ENCODE results near the gene PHRF1.

The PHRF1 gene

DNA sequence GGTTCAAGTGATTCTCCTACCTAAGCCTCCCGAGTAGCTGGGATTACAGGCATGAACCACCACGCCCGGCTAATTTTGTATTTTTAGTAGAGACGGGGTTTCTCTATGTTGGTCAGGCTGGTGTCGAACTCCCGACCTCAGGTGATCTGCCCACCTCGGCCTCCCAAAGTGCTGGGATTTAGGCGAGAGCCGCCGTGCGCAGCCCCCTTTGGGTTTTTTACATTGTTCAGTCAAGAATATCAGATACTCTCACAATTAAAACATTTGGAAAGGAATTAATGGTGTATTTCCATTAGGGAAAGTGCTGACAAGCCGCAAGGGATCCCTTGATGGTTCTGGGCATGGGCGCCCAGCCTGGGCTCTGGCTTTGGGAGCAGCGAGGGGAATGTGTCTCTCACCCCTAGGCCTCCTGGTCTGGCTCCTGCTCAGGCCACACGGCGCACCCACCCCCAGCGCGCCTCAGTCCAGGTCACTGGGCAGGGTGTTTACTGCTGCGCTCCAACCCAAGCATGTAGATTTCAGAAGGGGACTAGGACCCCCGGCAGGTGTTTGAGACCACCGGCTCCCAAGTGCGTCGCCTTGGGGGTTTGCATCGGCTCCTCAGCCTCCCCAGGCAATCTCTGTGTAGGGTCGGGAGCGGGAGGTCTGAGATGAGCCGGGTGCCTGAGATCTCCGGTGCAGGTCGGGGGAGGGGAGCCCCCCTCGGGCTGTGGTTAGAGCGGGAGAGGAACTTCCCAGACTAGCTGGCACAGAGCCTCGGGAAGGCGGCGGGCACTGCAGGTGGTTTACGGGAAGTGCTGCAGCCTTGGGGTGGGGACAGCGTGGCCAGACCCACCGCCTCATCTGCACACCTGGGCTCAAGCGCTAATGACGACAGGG, 40.3 kb downstream of the PHRF1 start:
- peak; percentile 40 for DNase-seq

GRCh38 chr11:617199-617911, 41.1 kb downstream of the PHRF1 start:
- DNase-seq, result no peak

- no peak for DNase-seq
These were observed 41.8 kb downstream of the PHRF1 start for GRCh38 chr11:617912-618682.

DNA sequence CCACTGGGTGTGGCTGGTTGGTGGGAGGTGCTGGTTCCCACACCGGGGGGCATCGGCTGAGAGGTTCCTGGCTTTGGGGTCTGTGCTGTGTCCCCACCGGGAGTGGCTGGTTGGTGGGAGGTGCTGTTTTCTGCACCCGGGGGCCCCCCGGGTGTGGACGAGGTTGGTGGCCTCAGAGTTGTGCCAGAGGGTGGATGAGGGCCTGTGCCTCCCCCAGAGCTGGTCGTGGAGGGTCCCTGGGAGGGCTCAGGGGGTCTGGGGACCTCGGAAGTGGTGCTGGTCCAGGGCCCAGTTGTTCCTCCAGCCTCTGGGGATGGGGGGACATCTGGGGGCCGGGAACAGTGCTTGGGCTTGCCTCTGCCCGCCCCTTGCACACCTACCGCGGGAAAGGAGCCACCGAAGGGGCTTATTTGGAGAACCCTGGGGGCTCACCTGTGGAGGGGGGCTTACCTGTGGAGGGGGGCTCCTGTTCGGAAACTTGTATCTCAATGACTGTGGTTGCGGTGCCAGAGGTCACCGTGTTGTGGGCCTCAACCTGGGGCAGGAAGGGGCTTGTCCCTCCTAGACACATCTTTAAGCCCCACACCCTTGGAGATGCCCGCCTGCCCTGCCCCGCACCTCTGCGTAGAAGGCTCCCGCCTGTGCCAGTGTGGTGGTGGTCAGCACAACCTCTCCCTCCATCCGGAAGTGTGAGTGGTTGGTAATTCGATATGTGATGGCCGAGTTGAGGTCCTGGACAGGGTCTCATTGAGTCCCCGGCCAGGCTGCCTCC, 42.8 kb downstream of the PHRF1 start:
- DNase-seq, result no peak

DNA sequence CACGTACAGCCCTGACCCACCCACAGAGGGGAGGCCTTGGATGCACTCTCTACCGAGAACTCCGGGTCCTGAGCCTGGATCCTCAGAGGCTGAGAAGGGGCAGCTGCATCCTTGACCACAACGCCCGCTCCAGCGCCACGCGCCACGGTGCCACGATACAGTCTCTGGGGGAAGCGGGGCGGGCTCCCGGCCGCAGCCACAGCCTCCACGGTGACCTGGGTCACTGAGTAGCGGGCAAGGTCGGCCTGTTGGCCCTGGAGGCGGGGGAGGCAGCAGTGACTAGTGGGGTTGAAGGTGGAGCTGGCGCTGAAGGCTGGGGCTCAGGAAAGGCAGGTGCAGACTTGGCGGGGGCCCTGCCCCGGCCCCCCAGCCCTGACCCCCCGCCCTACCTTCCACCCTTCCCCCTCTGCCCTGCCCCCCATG, 43.4 kb downstream of the PHRF1 start:
- no peak for DNase-seq

DNA sequence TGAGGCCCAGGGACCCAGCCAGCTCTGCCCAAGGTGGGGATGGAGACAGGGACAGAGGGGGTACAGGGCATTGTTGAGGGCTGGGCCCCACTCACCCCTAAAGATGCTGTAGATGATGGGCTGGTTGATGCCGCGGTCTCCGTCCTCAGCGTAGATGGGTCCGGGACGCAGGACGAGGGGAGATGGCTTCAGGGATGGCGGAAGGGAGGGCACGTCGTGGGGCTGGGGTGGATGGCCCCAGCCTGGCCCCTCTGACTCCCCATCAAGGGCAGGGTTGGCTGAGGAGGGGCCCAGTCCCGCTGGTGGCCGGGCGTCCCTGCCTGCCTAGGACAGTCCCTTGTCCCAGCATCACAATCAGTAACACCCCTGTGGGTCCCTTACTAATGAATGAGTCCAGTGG, 43.9 kb downstream of the PHRF1 start:
- DNase-seq, result no peak

DNA sequence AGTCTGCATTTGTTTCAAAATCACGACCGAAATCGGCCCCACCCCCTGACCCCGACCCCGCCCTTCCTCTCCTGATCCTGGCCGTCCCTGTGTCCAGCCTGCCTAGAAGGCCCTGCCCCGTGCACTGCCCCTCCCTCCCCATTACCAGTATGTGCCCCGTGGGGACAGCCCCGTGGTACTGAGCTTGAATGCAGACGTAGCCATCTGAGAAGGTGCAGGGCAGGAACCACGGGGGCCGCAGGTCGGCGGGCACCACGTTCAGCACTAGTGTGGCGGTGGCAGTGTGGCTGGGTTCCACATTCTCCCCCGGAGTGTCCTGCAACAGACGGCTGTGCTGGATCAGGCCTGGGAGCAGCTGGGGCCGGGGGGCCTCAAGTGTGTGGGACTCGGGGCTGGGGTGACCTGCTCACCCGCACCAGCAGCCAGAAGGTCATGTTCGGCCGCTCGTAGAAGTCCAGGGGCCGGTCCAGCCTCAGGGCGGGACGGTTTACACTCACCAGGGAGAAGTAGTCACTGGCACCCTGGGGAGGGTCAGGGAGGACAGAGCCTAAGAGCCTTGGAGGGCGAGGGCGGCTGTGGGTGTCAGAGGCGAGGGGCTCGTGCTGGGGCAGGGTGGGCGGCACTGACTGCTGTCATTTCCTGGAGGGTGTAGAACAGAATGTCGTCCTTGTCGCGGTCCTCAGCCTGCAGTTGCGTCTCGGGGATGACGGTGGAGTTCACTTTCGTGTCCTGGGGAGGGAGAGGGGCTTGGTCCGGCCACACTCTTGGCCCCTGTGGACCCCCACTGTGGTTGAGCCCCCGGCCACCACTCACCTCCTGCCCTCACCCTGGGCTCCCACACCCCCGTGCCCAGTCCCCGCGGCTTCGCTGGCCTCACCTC, 44.9 kb downstream of the PHRF1 start:
- DNase-seq, result no peak

DNA sequence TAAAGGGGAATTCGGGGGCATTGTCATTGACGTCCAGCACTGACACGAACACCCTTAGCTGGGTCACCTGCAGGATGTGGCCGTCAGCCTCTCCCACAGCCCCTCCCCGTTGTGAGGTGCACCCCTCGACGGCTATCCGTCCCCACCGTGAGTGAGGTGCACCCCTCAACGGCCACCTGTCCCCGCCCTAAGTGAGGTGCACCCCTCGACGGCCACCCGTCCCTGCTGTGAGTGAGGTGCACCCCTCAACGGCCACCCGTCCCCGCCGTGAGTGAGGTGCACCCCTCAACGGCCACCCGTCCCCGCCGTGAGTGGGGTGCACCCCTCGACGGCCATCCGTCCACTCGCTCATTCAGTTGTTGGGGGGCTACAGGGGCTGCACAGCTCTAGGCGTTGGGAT, 45.6 kb downstream of the PHRF1 start:
- no peak for DNase-seq

DNA sequence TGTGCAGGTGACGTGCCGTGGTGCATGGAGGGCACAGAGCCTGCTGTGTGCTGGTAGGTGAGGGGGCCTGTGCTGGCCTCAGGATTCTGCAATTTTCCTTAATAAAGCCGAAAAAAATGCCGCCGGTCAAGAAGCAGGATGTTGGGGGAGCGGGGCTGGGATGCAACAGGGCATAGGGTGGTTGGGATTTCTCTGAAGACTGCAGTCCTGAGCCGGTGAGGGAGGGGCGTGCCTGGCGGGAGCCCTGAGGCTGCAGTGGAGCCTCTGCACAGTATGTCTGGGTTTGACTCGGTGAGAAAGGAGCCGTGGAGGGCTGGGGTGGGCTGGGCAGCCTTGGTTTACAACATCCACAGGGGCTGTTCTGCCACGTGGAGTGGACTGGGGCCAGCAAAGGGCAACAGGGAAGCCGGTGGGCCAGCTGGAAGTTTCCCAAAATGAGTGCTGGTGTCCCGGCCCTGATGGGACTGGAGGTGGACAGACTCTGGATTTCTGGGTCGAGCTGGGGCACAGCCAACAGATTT, 47.1 kb downstream of the PHRF1 start:
- DNase-seq, result no peak

GRCh38 chr11:623999-624704, 47.9 kb downstream of the PHRF1 start:
- DNase-seq, result no peak

DNA sequence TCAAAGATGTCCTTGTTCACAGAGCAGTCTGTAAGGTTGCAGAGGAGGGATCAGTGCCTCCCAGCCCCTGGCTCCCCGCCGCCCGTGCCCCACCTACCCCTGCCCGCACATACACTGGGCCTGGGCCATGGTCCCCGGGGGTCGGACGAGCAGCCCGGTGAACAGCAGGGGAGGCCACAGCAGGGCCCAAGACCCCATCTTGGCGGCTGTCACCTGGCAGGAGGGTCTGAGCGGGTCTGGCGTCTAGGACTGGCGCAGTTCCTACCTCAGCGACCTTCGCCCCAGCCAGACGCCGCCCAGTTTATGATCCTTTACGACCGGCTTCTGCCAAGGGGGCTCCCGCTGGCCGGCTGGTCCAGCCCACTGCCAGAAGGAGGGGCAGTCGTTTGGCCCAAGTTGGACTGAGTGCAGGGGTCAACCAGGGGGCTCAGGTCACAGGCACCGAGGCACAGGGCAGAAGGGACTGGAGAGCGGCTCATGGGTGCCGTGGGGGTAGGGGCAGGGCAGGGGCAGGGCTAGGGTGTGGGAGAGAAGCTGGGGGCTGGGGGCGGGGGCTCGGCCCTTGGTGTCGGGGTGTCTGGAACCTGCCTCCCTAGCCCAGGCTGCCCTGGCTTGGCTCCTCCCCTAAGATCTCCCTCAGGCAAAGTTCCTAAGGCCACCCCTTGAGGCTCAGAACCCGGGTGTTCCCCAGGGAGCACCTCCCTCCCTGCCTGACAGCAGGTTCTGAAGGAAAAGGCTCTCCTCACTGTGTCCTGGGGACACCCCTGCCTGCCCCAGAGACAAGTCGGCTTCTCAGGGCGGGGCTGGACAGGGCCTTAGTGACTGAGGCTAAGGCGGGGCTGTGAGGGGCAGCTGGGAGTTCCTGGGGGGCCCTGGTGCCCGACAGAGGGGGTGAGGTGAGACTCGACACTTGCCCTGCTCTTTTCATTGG, 48.7 kb downstream of the PHRF1 start, which contains the start of gene CDHR5:
CDHR5 (minus strand) TSS at position 251 of the 931 bp plus-strand sequence; CDS start at position 198, 53 bp downstream.
- DNase-seq, result no peak

DNA sequence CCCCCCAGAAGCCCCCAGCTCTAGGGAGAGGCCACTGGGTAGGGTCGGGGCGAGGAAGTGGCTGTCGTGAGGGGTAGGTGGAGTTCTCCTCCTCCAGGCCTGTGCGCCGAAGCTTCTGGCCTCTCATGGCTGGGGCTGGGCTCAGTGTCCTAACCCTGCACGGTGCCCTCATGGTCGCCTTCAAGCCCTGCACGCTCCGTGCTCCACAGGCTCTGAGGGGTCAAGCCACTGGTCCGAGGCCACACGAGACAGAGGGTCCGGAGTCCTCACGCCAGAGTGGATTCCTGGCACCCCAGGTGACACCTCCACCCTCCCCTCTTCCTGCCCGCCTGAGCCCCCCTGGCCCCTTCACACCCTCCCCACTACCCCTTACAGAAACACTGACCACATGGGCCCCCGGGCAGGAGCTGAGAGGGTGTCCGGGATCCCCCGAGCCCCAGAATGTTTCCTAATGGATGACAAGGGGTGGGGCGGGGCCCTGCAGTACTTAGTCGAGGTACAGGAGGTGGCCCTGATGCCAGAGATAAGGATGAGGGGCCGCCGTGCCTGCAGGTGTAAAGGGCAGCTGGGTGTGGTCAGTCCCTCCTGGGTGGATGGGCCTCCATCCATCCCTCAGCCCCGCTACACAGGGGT, 49.5 kb downstream of the PHRF1 start:
- no peak for DNase-seq

GRCh38 chr11:626475-627307, 50.4 kb downstream of the PHRF1 start, which contains the start of gene SCT:
Gene SCT (minus strand): TSS chr11:627181. CDS start chr11:627143, 38 bp downstream.
- no peak for DNase-seq

DNA sequence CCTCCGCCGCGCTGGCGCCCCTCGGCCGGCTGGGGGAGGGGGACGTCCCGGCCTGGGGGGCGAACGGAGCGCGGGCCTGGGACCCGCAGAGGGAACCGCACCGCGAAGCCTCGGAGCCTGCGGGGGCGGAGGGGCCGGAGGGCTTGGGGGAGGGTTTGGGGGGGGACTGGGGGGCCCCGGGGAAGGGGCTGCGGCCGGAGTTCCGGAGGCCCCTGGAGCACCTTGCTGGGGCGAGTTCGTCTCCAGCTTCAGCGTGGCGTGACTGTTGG, 51.0 kb downstream of the PHRF1 start:
- DNase-seq, result no peak

- DNase-seq, result no peak
These were observed 51.8 kb downstream of the PHRF1 start for GRCh38 chr11:628056-628455.

GRCh38 chr11:629237-629583, 52.9 kb downstream of the PHRF1 start:
- peak; percentile 32 for DNase-seq

GRCh38 chr11:630871-631270, 54.6 kb downstream of the PHRF1 start:
- no peak for DNase-seq

DNA sequence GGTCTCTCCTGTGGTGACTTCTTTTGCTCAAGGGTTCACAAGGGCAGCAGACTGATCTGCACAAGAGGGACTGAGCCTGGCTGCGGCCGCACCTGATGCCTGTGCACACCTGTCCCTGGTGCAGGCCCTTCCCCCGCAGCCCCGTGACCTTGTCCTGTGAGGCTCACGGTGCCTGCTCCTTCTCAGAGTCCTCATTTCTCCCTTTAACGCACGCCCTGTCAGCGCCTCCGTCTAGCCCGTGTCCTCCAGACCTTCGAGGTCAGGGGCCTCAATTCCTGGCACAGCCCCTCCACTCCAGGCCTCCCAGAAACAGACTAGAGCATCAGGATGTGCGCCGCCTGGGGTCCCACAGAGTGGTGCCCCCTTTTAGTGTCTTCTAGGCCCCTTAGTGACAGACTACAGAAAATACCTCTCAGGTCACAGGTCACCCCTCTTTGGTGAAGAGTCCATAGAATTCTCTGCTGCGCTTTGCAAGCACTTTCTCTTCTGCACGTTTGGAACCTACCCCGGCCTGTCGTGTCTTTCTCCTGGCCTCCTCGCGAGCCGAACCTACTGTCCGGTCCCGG, 59.8 kb downstream of the PHRF1 start:
- no peak for DNase-seq

Data from hematopoietic multipotent progenitor cell treated with erythropoietin and hydrocortisone succinate and interleukin-3 and kit ligand, for 4 days (in vitro differentiated cells).